SK-N-SH (cell line): ENCODE data around the gene LHX5. TPM values are rescaled to one million over a fixed set of nuclear protein-coding genes. Genes with fewer than 3 reads are reported as not detected.

ENCODE experiments used
- CTCF ChIA-PET: fragments of 300-600, 350-600 bp; formaldehyde crosslinking; extraction: SDS; loops from one replicate; lab custom pipeline; 2021; lab: Yijun Ruan, JAX
- POLR2A ChIA-PET: fragments of 350-600 bp; sonication (Branson Sonifier 250); formaldehyde crosslinking; extraction: SDS; loops from one replicate; lab custom pipeline; 2020; ENCODE audit warnings: antibody characterized with exemption, inconsistent platforms; lab: Yijun Ruan, JAX
- DNase-seq: peaks from one replicate; pipeline ENCODE4 v3.0.0; 2012
- H2AFZ ChIP-seq: fragments of 200-600 bp; sonication (generic); 2 replicates; pipeline ENCODE4 v1.8.1; 2016; ENCODE audit warnings: antibody characterized with exemption, mild to moderate bottlenecking, low read depth
- H3F3A ChIP-seq: fragments of 200-600 bp; sonication (generic); replicated peaks from 2 replicates; pipeline ENCODE3; 2016; ENCODE audit warnings: antibody characterized with exemption, mild to moderate bottlenecking; ENCODE audit not compliant: insufficient read depth
- H3K27ac ChIP-seq, 2 experiments: fragments of 200-500 bp in 1 of 2; fragments of 200-600 bp in 1 of 2; sonication (Bioruptor generic) in 1 of 2; sonication (generic), shearing (Covaris generic) in 1 of 2; 2 replicates each; pipeline versions ENCODE4 v1.5.1 to v1.6.1; 2014 to 2016; ENCODE audit warnings: low read depth in 2 of 2, inconsistent platforms in 1 of 2, low read length in 1 of 2, mild to moderate bottlenecking in 1 of 2, mixed read lengths in 1 of 2
- H3K27me3 ChIP-seq: fragments of 200-600 bp; sonication (generic), shearing (Covaris generic); 2 replicates; pipeline ENCODE4 v1.6.1; 2016; ENCODE audit warnings: mixed run types; ENCODE audit not compliant: insufficient read depth
- H3K36me3 ChIP-seq, 2 experiments: fragments of 200-500 bp in 1 of 2; fragments of 200-600 bp in 1 of 2; sonication (Bioruptor generic) in 1 of 2; sonication (generic) in 1 of 2; replicated peaks in 1 of 2; 2 replicates each; pipeline versions ENCODE3 to v1.5.1; 2014 to 2016; ENCODE audit warnings: low read length in 1 of 2, mild to moderate bottlenecking in 1 of 2; ENCODE audit not compliant: insufficient read depth in 2 of 2, control insufficient read depth in 1 of 2
- H3K4me1 ChIP-seq, 2 experiments: fragments of 200-500 bp in 1 of 2; fragments of 200-600 bp in 1 of 2; sonication (Bioruptor generic) in 1 of 2; sonication (generic), shearing (Covaris generic) in 1 of 2; 2 replicates each; pipeline versions ENCODE4 v1.5.1 to v1.6.1; 2014 to 2016; ENCODE audit warnings: low read depth in 1 of 2, low read length in 1 of 2, mixed run types in 1 of 2; ENCODE audit not compliant: insufficient read depth in 2 of 2, control insufficient read depth in 1 of 2
- H3K4me2 ChIP-seq: fragments of 200-600 bp; sonication (generic), shearing (Covaris generic); 2 replicates; pipeline ENCODE4 v1.6.1; 2017; ENCODE audit warnings: mixed run types
- H3K4me3 ChIP-seq, 2 experiments: fragments of 200-500 bp in 1 of 2; fragments of 200-600 bp in 1 of 2; sonication (Bioruptor generic) in 1 of 2; sonication (generic), shearing (Covaris generic) in 1 of 2; 2 replicates each; pipeline versions ENCODE4 v1.5.1 to v1.8.1; 2014 to 2016; ENCODE audit warnings: low read depth in 2 of 2, inconsistent platforms in 1 of 2, low read length in 1 of 2, mild to moderate bottlenecking in 1 of 2, mixed read lengths in 1 of 2, moderate library complexity in 1 of 2
- H3K79me2 ChIP-seq: fragments of 200-600 bp; sonication (generic); 2 replicates; pipeline ENCODE4 v1.8.1; 2017; ENCODE audit warnings: mild to moderate bottlenecking; ENCODE audit not compliant: insufficient read depth
- H3K9ac ChIP-seq: fragments of 200-600 bp; sonication (generic); 2 replicates; pipeline ENCODE4 v1.6.1; 2017; ENCODE audit warnings: mixed run types
- H3K9me2 ChIP-seq: fragments of 200-600 bp; sonication (generic); 2 replicates; pipeline ENCODE4 v1.6.1; 2017; ENCODE audit warnings: mixed run types
- H3K9me3 ChIP-seq: fragments of 200-600 bp; sonication (generic); 2 replicates; pipeline ENCODE4 v1.6.1; 2017; ENCODE audit warnings: mixed run types, mild to moderate bottlenecking, moderate library complexity
- H4K20me1 ChIP-seq: fragments of 200-600 bp; sonication (generic); 2 replicates; pipeline ENCODE4 v1.6.1; 2017; ENCODE audit warnings: mild to moderate bottlenecking, mixed run types; ENCODE audit not compliant: insufficient read depth
- CHD2 ChIP-seq: fragments of 150-350 bp; IDR thresholded peaks from 2 replicates; pipeline ENCODE4 v1.6.1; 2018; ENCODE audit warnings: low read length; ENCODE audit not compliant: partially characterized antibody
- CTCF ChIP-seq: fragments of 200-600 bp; sonication (generic); IDR thresholded peaks from 2 replicates; pipeline ENCODE4 v1.6.1; 2017; ENCODE audit warnings: antibody characterized with exemption, mild to moderate bottlenecking, moderate library complexity
- EZH2phosphoT487 ChIP-seq: fragments of 200-600 bp; sonication (generic); IDR thresholded peaks from 2 replicates; pipeline ENCODE4 v1.6.1; 2017; ENCODE audit warnings: low read depth, mixed run types, mild to moderate bottlenecking, antibody characterized with exemption, moderate library complexity, borderline replicate concordance
- FOSL2 ChIP-seq: IDR thresholded peaks from 2 replicates; pipeline ENCODE4 v1.4.0; 2012; ENCODE audit warnings: low read depth, mild to moderate bottlenecking, moderate library complexity, borderline replicate concordance
- FOXJ3 ChIP-seq: sonication (generic); formaldehyde crosslinking; IDR thresholded peaks from 2 replicates; pipeline ENCODE4 v1.5.1; 2020; ENCODE audit warnings: mild to moderate bottlenecking, missing genetic modification reagents
- GABPA ChIP-seq: IDR thresholded peaks from 2 replicates; pipeline ENCODE4 v1.4.0; 2012; ENCODE audit warnings: low read depth, mild to moderate bottlenecking
- GATA2 ChIP-seq: sonication (generic); formaldehyde crosslinking; IDR thresholded peaks from 2 replicates; pipeline ENCODE4 v1.5.0; 2020; ENCODE audit warnings: mild to moderate bottlenecking, missing genetic modification reagents
- MEF2A ChIP-seq: IDR thresholded peaks from 2 replicates; pipeline ENCODE4 v1.4.0; 2012; ENCODE audit warnings: low read depth, borderline replicate concordance
- MXI1 ChIP-seq: IDR thresholded peaks from 2 replicates; pipeline ENCODE4 v1.6.1; 2012; ENCODE audit warnings: mild to moderate bottlenecking, low read depth, low read length, improper control_type of control experiment
- NFIC ChIP-seq: IDR thresholded peaks from 2 replicates; pipeline ENCODE4 v1.4.0; 2012; ENCODE audit warnings: borderline replicate concordance
- NRF1 ChIP-seq: IDR thresholded peaks from 2 replicates; pipeline ENCODE4 v1.6.1; 2012; ENCODE audit warnings: low read depth, mild to moderate bottlenecking, low read length
- RAD21 ChIP-seq: IDR thresholded peaks from 2 replicates; pipeline ENCODE4 v1.6.1; 2012; ENCODE audit warnings: mild to moderate bottlenecking, low read length
- RCOR1 ChIP-seq: fragments of 150-350 bp; IDR thresholded peaks from 2 replicates; pipeline ENCODE4 v1.6.1; 2017; ENCODE audit warnings: antibody characterized with exemption, low read length
- RFX5 ChIP-seq: IDR thresholded peaks from 2 replicates; pipeline ENCODE4 v1.6.1; 2012; ENCODE audit warnings: mild to moderate bottlenecking, improper control_type of control experiment, low read length
- SMC3 ChIP-seq: IDR thresholded peaks from 2 replicates; pipeline ENCODE4 v1.6.1; 2012; ENCODE audit warnings: low read depth, low read length, improper control_type of control experiment
- TAF1 ChIP-seq: IDR thresholded peaks from 2 replicates; pipeline ENCODE4 v1.6.1; 2012; ENCODE audit warnings: low read depth, mild to moderate bottlenecking, low read length, moderate library complexity, borderline replicate concordance
- TCF12 ChIP-seq: IDR thresholded peaks from 2 replicates; pipeline ENCODE4 v1.4.0; 2012
- USF1 ChIP-seq: IDR thresholded peaks from 2 replicates; pipeline ENCODE4 v1.4.0; 2012; ENCODE audit warnings: low read depth, borderline replicate concordance
- WGBS: methylation state at CpG from one replicate; pipeline ENCODE4 v1.1.6; 2017; ENCODE audit warnings: low lambda C conversion rate; 5-methylcytosine and 5-hydroxymethylcytosine counted together
- polyA plus RNA-seq, 3 experiments: library from polyadenylated mRNA; depleted of rRNA; stranded (reverse); fragments of >200 nt; gene quantifications; 2 replicates each; pipeline ENCODE4 v1.2.3, GENCODE V29; 2012

LHX5 gene
- polyA plus RNA-seq, 1 of the 3 experiments (the other 2 are of a cell fraction), result not detected

GRCh38 chr12:113478351-113479011 lies 6.8 kb upstream of the LHX5 start:
- H3K36me3 ChIP-seq, result no peaks in the 10 kb centered on the region
- H4K20me1 ChIP-seq, result 0 out of 2 replicates have a peak, but pooled peaks cover 2% of the 10 kb centered on the region
- no peak for DNase-seq
- H3K79me2 ChIP-seq, result no peaks in the 10 kb centered on the region
- H3F3A ChIP-seq, result no peaks in the 10 kb centered on the region
- no peak for TF ChIP-seq TCF12
- no peak for TF ChIP-seq MXI1
- TF ChIP-seq CHD2, result no peak
- no peak for TF ChIP-seq FOXJ3
- no peak for TF ChIP-seq RFX5
- TF ChIP-seq RCOR1, result no peak
- no peaks in the 10 kb centered on the region; a peak in 1 of 4 replicates for H3K4me1 ChIP-seq
- no peak overlapping the region for H3K9ac ChIP-seq
- no peak overlapping the region for H3K4me3 ChIP-seq
- ChIA-PET POLR2A (no interaction called here), CTCF (interaction anchor here (0.7 to 7.9 kb wide), 3 partner anchors 10 to 53 kb away, joined by 3 to 44 read pairs (median 5); no protein-coding TSS in a partner anchor)
- no peak overlapping the region for H3K27ac ChIP-seq
- no peaks in the 10 kb centered on the region for H3K9me3 ChIP-seq
- H3K9me2 ChIP-seq, result no peaks in the 10 kb centered on the region
- WGBS, result 19% methylated on average over 29 of the region's 41 CpGs
- no peak overlapping the region for H2AFZ ChIP-seq
- H3K4me2 ChIP-seq, result no peak overlapping the region
- peaks cover 64% of the 10 kb centered on the region for H3K27me3 ChIP-seq

GRCh38 chr12:113477842-113478215 lies 6.2 kb upstream of the LHX5 start:
- no peak overlapping the region for H3K9ac ChIP-seq
- peaks cover 70% of the 10 kb centered on the region for H3K27me3 ChIP-seq
- H3K4me3 ChIP-seq, result no peak overlapping the region
- no peaks in the 10 kb centered on the region for H3K36me3 ChIP-seq
- peak; percentile 24 for DNase-seq
- no peak for TF ChIP-seq NFIC
- TF ChIP-seq EZH2phosphoT487, result no peak
- H2AFZ ChIP-seq, result no peak overlapping the region
- no peaks in the 10 kb centered on the region for H3F3A ChIP-seq
- H3K9me2 ChIP-seq, result no peaks in the 10 kb centered on the region
- no peaks in the 10 kb centered on the region; a peak in 1 of 4 replicates for H3K4me1 ChIP-seq
- CTCF ChIA-PET, result interaction anchor here (0.7 to 7.9 kb wide), 3 partner anchors 9 to 52 kb away, joined by 3 to 44 read pairs (median 4); no protein-coding TSS in a partner anchor
- no peak overlapping the region for H3K4me2 ChIP-seq
- no peaks in the 10 kb centered on the region for H3K9me3 ChIP-seq
- H4K20me1 ChIP-seq, result 0 out of 2 replicates have a peak, but pooled peaks cover 3% of the 10 kb centered on the region
- H3K79me2 ChIP-seq, result no peaks in the 10 kb centered on the region
- no peak overlapping the region for H3K27ac ChIP-seq
- POLR2A ChIA-PET, result no interaction called here
- 10% methylated on average over 3 of the region's 3 CpGs for WGBS

GRCh38 chr12:113477171-113477841 lies 5.6 kb upstream of the LHX5 start:
- DNase-seq, result peak; percentile 29
- WGBS, result 4% methylated on average over 4 of the region's 7 CpGs
- ChIA-PET CTCF (interaction anchor here (0.7 to 7.9 kb wide), 3 partner anchors 8 to 52 kb away, joined by 3 to 44 read pairs (median 4); no protein-coding TSS in a partner anchor), POLR2A (no interaction called here)
- Histone ChIP-seq H3K79me2 (no peaks in the 10 kb centered on the region), H3K4me1 (no peaks in the 10 kb centered on the region; a peak in 1 of 4 replicates), H3K9ac (no peak overlapping the region), H4K20me1 (0 out of 2 replicates have a peak, but pooled peaks cover 3% of the 10 kb centered on the region), H3K27ac (no peak overlapping the region), H3F3A (no peaks in the 10 kb centered on the region), H3K27me3 (peaks cover 76% of the 10 kb centered on the region), H3K4me2 (no peak overlapping the region), H3K9me2 (no peaks in the 10 kb centered on the region), H3K36me3 (no peaks in the 10 kb centered on the region), H3K9me3 (no peaks in the 10 kb centered on the region), H3K4me3 (no peak overlapping the region), H2AFZ (no peak overlapping the region)
- no peak for TF ChIP-seq GABPA
- TF ChIP-seq GATA2 (CRISPR knock-in tag), result no peak
- no peak for TF ChIP-seq MEF2A
- TF ChIP-seq FOXJ3, result no peak
- no peak for TF ChIP-seq CTCF
- TF ChIP-seq USF1, result no peak
- no peak for TF ChIP-seq MXI1
- no peak for TF ChIP-seq TAF1
- no peak for TF ChIP-seq FOSL2
- TF ChIP-seq RAD21, result no peak
- TF ChIP-seq SMC3, result no peak
- no peak for TF ChIP-seq RCOR1
- TF ChIP-seq NRF1, result no peak
- TF ChIP-seq RFX5, result no peak
